Cardiac fibroblast (primary cell): Measurements from ENCODE around the gene DCXR.

Experiments used
- DNase-seq, 2 donors: peaks; one replicate each; pipeline versions ENCODE4 v3.0.0 to v3.0.0-alpha.2; 2010; ENCODE audit warnings: low read depth in 2 of 2
- H3K4me3 ChIP-seq, 2 donors: replicated peaks in 1 of 2; 1 replicate in 1 of 2; 2 replicates in 1 of 2; pipeline ENCODE4 v1.5.1; 2011; ENCODE audit warnings: low read depth in 2 of 2, low read length in 2 of 2, mild to moderate bottlenecking in 2 of 2, moderate library complexity in 1 of 2
- TF ChIP-seq, protein P1 (sequence below): IDR thresholded peaks from one replicate; pipeline ENCODE4 v1.5.1; 2011; ENCODE audit warnings: low read depth, mild to moderate bottlenecking, low read length, inconsistent platforms

DCXR gene

DNA sequence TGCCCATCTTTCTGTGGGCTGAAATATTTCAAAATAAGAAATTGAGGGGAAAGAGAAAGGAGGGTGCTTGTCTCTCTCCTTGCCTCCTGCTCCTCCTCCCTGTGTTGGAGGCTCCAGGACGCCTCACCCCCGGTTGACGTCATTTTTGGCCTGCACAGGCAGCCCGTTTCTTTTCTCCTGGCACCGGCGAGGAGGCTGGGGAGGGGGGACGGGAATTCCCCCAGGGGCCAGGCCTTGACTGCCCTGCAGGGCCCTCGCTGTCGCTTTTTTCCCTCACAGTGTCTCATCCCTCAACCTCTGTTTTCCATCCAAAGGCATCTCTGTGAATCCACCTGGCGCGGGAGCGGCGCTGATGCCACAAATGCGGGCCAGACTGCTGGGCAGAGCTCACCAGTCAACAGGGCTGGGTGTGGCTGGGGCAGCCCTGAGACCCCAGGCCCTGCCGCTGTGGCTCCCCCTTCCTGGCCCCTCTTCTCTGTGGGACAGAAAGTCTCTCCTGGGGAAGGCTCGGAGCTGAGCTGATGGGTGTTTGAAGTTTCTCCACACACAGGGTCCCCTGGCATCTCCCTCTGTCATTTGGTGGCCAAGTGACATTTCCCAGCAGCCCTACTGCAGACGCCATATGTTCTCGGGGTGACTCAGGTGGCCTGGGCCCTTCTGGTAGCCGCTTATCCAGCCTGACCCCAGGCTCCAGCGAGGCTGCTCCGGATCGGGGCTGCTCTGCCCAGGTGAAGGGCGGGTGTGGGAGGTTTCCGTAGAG lies 30.8 kb downstream of the DCXR start:
- DNase-seq: peak; percentile 58 to 59
- no peak overlapping the region for H3K4me3 ChIP-seq
- TF ChIP-seq, protein P1, sequence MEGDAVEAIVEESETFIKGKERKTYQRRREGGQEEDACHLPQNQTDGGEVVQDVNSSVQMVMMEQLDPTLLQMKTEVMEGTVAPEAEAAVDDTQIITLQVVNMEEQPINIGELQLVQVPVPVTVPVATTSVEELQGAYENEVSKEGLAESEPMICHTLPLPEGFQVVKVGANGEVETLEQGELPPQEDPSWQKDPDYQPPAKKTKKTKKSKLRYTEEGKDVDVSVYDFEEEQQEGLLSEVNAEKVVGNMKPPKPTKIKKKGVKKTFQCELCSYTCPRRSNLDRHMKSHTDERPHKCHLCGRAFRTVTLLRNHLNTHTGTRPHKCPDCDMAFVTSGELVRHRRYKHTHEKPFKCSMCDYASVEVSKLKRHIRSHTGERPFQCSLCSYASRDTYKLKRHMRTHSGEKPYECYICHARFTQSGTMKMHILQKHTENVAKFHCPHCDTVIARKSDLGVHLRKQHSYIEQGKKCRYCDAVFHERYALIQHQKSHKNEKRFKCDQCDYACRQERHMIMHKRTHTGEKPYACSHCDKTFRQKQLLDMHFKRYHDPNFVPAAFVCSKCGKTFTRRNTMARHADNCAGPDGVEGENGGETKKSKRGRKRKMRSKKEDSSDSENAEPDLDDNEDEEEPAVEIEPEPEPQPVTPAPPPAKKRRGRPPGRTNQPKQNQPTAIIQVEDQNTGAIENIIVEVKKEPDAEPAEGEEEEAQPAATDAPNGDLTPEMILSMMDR: no peak

- no peak for DNase-seq
- H3K4me3 ChIP-seq: no peak overlapping the region
- TF ChIP-seq, protein P1: no peak
Observed at GRCh38 chr17:82005701-82006348, 31.7 kb downstream of the DCXR start.

DNA sequence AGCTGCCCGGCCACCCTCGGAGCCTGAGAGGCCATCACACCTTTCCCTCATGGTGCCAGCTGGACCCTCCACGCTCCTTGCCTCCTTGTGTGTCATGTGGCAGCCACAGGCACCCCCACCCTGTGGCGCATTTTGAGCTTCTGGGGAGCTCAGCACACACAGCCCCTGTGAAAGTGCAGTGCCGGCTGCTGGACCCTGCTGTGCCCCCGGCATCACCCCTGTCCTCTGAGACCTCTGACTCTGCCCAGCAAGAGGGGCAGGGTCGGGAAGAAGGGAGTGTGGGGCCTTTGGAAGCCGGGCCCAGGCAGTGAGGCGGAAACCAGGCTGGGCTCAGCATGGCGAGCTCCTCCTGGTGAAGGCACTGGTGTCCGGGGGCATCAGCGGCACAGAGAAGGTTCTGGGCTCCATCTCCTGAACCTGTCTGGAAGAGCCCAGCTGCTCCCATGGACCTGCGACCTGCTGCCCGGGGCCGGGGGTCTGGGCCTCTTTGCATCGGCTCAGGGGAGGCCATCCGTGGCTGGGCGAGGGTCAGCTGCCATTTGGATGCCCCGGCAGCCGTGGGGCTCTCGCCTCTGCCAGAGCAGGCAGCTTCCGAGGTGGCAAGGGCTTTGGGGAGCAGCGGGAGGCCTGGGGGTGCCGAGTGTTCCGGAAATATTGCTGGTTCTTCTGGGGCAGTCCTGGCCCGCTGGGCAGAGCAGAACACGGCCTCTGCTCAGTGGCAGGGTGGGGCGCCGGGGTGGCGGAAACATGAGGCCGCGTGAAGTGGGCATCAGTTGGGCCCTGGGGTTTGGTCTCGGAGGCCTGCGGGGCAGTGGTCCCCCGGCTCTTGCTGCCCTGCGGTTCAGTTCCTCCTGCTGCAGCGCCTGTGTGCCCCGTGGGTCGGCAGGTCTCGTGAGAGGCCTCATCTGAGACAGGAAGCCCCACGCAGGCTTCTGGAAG lies 32.7 kb downstream of the DCXR start:
- TF ChIP-seq, protein P1: no peak
- no peak for DNase-seq
- no peak overlapping the region for H3K4me3 ChIP-seq

- DNase-seq: peak; percentile 92 to 97
- TF ChIP-seq, protein P1: no peak
- no peak overlapping the region for H3K4me3 ChIP-seq
Observed at GRCh38 chr17:82003411-82004381, 33.8 kb downstream of the DCXR start.

DNA sequence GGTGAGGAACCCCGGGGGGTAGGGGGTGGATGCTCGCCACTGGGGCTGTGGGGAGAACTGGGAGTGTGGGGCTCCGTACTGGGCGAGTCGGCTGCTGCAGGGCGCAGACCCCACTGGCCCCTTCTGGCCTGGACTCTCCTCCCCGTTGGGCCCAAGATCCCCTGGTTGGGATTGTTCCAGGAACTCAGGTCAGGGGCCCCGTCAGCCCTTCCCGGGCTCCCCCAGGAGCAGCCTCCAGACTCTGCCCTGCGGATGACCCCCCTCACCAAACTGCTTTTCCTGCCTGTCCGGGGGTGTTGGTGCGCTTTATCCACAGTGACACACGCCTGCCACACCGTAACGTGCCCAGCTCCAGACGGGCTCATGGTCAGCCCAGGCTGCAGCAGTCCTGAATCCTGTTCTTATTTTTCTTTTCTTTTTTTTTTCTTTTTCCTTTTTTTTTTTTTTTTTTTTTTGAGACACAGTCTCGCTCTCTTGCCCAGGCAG lies 35.9 kb downstream of the DCXR start:
- no peak overlapping the region for H3K4me3 ChIP-seq
- no peak for DNase-seq
- TF ChIP-seq, protein P1: no peak
